Dermis microvascular lymphatic vessel endothelial cell (primary cell): Measurements from ENCODE around the gene PPP1CA. TPM values are rescaled to one million over a fixed set of nuclear protein-coding genes. Genes with fewer than 3 reads are reported as not detected.

Experiments used
- DNase-seq, 2 donors: peaks; one replicate each; pipeline versions ENCODE4 v3.0.0 to v3.0.0-alpha.2; 2010; ENCODE audit warnings: low read depth in 2 of 2
- total RNA-seq: library from RNA; depleted of rRNA; stranded (reverse); fragments of >200 nt; gene quantifications from 2 replicates; pipeline ENCODE4 v1.2.1, GENCODE V29; 2014

PPP1CA gene
- total RNA-seq, 1 donor from 2014 or later, result 234 TPM

- DNase-seq, result peak; percentile 84 to 98
Observed at GRCh38 chr11:67353317-67354074, 48.2 kb downstream of the PPP1CA start, which contains the start of gene POLD4. POLD4 (minus strand) TSS chr11:67353546; CDS start chr11:67353399, 147 bp downstream.

GRCh38 chr11:67352546-67353316 lies 48.9 kb downstream of the PPP1CA start:
- DNase-seq, result peak in 1 of 2 donors; percentile 60

- peak in 1 of 2 donors; percentile 73 for DNase-seq
Observed at GRCh38 chr11:67351275-67352005, 50.2 kb downstream of the PPP1CA start.

- DNase-seq, result no peak
Observed at GRCh38 chr11:67349928-67350465, 51.7 kb downstream of the PPP1CA start.

- DNase-seq, result no peak
Observed at GRCh38 chr11:67349457-67349856, 52.2 kb downstream of the PPP1CA start.

GRCh38 chr11:67349036-67349435 lies 52.6 kb downstream of the PPP1CA start:
- no peak for DNase-seq

Other genes with a start within 250 kb of the PPP1CA start
- 25.9 and 37.7 TPM in 2 replicates for gene GRK2, start 135.4 kb downstream of the PPP1CA start, total RNA-seq
- 17.7 and 24.8 TPM in 2 replicates for gene ANKRD13D, start 112.6 kb downstream of the PPP1CA start, total RNA-seq
- 7.2 and 11.5 TPM in 2 replicates for gene SSH3, start 98.3 kb downstream of the PPP1CA start, total RNA-seq
- 26.2 and 32.4 TPM in 2 replicates for gene POLD4, start 48.3 kb downstream of the PPP1CA start, total RNA-seq
- 1.7 and 2.4 TPM in 2 replicates for gene CLCF1, start 28.3 kb downstream of the PPP1CA start, total RNA-seq
- 3.6 and 5.3 TPM in 2 replicates for gene RAD9A, start 9.9 kb downstream of the PPP1CA start, total RNA-seq
- 0.13 TPM in 2 replicates for gene TBC1D10C, start 2.2 kb upstream of the PPP1CA start, total RNA-seq
- 0.13 and 0.26 TPM in 2 replicates for gene CARNS1, start 13.8 kb upstream of the PPP1CA start, total RNA-seq
- gene RPS6KB2, start 26.6 kb upstream of the PPP1CA start, total RNA-seq, result 30.5 and 31.5 TPM in 2 replicates
- 0.51 TPM in 1 of 2 replicates, not detected in the other for gene PTPRCAP, start 35.8 kb upstream of the PPP1CA start, total RNA-seq
- gene CORO1B, start 41.6 kb upstream of the PPP1CA start, total RNA-seq, result 117 and 144 TPM in 2 replicates
- gene GPR152, start 50.9 kb upstream of the PPP1CA start, total RNA-seq, result not detected in 2 replicates
- gene CABP4, start 53.5 kb upstream of the PPP1CA start, total RNA-seq, result 0.89 and 1.5 TPM in 2 replicates
- gene TMEM134, start 67.4 kb upstream of the PPP1CA start, total RNA-seq, result 11.9 and 35.1 TPM in 2 replicates
- 79.5 and 104 TPM in 2 replicates for gene AIP, start 81.2 kb upstream of the PPP1CA start, total RNA-seq
- gene PITPNM1, start 103.5 kb upstream of the PPP1CA start, total RNA-seq, result 6.3 and 7.3 TPM in 2 replicates
- gene CDK2AP2, start 106.3 kb upstream of the PPP1CA start, total RNA-seq, result 15.3 and 18.7 TPM in 2 replicates
- gene CABP2, start 121.6 kb upstream of the PPP1CA start, total RNA-seq, result not detected in 2 replicates
- gene GSTP1, start 182.0 kb upstream of the PPP1CA start, total RNA-seq, result 721 and 972 TPM in 2 replicates
- 161 and 166 TPM in 2 replicates for gene NDUFV1, start 205.1 kb upstream of the PPP1CA start, total RNA-seq
- 6.8 and 15.5 TPM in 2 replicates for gene NUDT8, start 228.1 kb upstream of the PPP1CA start, total RNA-seq
- gene TBX10, start 237.9 kb upstream of the PPP1CA start, total RNA-seq, result not detected in 2 replicates
- gene ACY3, start 248.9 kb upstream of the PPP1CA start, total RNA-seq, result not detected in 2 replicates